22Rv1 (cell line): ENCODE results near the gene NADK2.

Source experiments
- ZFX ChIP-seq: fragments of 450-650 bp; IDR thresholded peaks from 2 replicates; pipeline ENCODE4 v1.6.1; 2017; ENCODE audit warnings: antibody characterized with exemption, borderline replicate concordance
- TF ChIP-seq, protein P1 (sequence below): fragments of 450-650 bp; IDR thresholded peaks from 2 replicates; pipeline ENCODE4 v1.5.1; 2017; ENCODE audit warnings: mild to moderate bottlenecking

GRCh38 chr5:36181774-36182173 is 60.0 kb downstream of the NADK2 start:
- TF ChIP-seq, protein P1, sequence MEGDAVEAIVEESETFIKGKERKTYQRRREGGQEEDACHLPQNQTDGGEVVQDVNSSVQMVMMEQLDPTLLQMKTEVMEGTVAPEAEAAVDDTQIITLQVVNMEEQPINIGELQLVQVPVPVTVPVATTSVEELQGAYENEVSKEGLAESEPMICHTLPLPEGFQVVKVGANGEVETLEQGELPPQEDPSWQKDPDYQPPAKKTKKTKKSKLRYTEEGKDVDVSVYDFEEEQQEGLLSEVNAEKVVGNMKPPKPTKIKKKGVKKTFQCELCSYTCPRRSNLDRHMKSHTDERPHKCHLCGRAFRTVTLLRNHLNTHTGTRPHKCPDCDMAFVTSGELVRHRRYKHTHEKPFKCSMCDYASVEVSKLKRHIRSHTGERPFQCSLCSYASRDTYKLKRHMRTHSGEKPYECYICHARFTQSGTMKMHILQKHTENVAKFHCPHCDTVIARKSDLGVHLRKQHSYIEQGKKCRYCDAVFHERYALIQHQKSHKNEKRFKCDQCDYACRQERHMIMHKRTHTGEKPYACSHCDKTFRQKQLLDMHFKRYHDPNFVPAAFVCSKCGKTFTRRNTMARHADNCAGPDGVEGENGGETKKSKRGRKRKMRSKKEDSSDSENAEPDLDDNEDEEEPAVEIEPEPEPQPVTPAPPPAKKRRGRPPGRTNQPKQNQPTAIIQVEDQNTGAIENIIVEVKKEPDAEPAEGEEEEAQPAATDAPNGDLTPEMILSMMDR = no peak
- TF ChIP-seq ZFX = no peak
